ENCODE measurements around the gene NOS1AP. TPM values are rescaled to one million over a fixed set of nuclear protein-coding genes. Genes with fewer than 3 reads are reported as not detected.

NOS1AP gene
- polyA plus RNA-seq, 1 of the 3 experiments (the other 2 are of a cell fraction), result 0.03 TPM

- peak overlapping the region; percentile 40; the same call in 1 of the 2 replicates for H2AFZ ChIP-seq (ENCODE audit: low read depth)
- H4K20me1 ChIP-seq (ENCODE audit: insufficient read depth), result no peaks in the 10 kb centered on the region
- H3K36me3 ChIP-seq (replicated peaks in 1 of 2; ENCODE audit: control insufficient read depth in 1 of 2, insufficient read depth in 2 of 2, low read length in 1 of 2), result no peaks in the 10 kb centered on the region
- TF ChIP-seq FOXJ3 (CRISPR knock-in tag; IDR thresholded peaks at IDR 0.05) (no peak), PBX3 (IDR thresholded peaks at IDR 0.05) (no peak), ELF1 (IDR thresholded peaks at IDR 0.05) (no peak), FOSL2 (IDR thresholded peaks at IDR 0.05; ENCODE audit: borderline replicate concordance, low read depth) (no peak), USF2 (IDR thresholded peaks at IDR 0.05; ENCODE audit: borderline replicate concordance, low read depth, low read length) (no peak), CHD2 (IDR thresholded peaks at IDR 0.05; ENCODE audit: low read length, partially characterized antibody) (no peak), GABPA (IDR thresholded peaks at IDR 0.05; ENCODE audit: low read depth) (no peak), SIN3A (IDR thresholded peaks at IDR 0.05; ENCODE audit: borderline replicate concordance, low read depth, low read length) (no peak), USF1 (IDR thresholded peaks at IDR 0.05; ENCODE audit: borderline replicate concordance, low read depth) (no peak), YY1 (IDR thresholded peaks at IDR 0.05; ENCODE audit: low read depth) (no peak), RCOR1 (IDR thresholded peaks at IDR 0.05; ENCODE audit: low read length) (no peak), MAX (IDR thresholded peaks at IDR 0.05; ENCODE audit: low read depth) (no peak), NRF1 (IDR thresholded peaks at IDR 0.05; ENCODE audit: low read depth, low read length) (no peak), TCF12 (IDR thresholded peaks at IDR 0.05) (no peak), CTCF (IDR thresholded peaks at IDR 0.05) (no peak), RXRA (IDR thresholded peaks at IDR 0.05; ENCODE audit: borderline replicate concordance, low read depth) (no peak), RFX5 (IDR thresholded peaks at IDR 0.05; ENCODE audit: low read length) (no peak), NFIC (IDR thresholded peaks at IDR 0.05; ENCODE audit: borderline replicate concordance) (no peak)
- no peak overlapping the region for H3K27ac ChIP-seq (ENCODE audit: low read depth in 2 of 2, low read length in 1 of 2)
- peaks cover 0 to 2% of the 10 kb centered on the region in 2 experiments; a peak in 1 of 4 replicates for H3K4me1 ChIP-seq (ENCODE audit: control insufficient read depth in 1 of 2, insufficient read depth in 2 of 2, low read depth in 1 of 2, low read length in 1 of 2)
- H3K79me2 ChIP-seq (ENCODE audit: insufficient read depth), result no peaks in the 10 kb centered on the region
- POLR2A ChIA-PET, result no interaction called here
- peak overlapping the region; percentile 64; the same call in 1 of the 2 replicates for H3K4me2 ChIP-seq
- H3K9me3 ChIP-seq, result no peaks in the 10 kb centered on the region
- no peaks in the 10 kb centered on the region for H3F3A ChIP-seq (replicated peaks; ENCODE audit: insufficient read depth)
- H3K27me3 ChIP-seq (ENCODE audit: insufficient read depth), result no peaks in the 10 kb centered on the region
- DNase-seq, result no peak
- WGBS (ENCODE audit: low lambda C conversion rate), result 67% methylated on average over 9 of the region's 9 CpGs
- no peak overlapping the region for H3K9ac ChIP-seq
- peak overlapping the region; percentile 13 to 42; a peak in 2 of 4 replicates for H3K4me3 ChIP-seq (ENCODE audit: low read depth in 2 of 2, low read length in 1 of 2)
- no peaks in the 10 kb centered on the region for H3K9me2 ChIP-seq
- CTCF ChIA-PET, result interaction anchor here (1.4 to 3.4 kb wide), 3 partner anchors 9 to 310 kb away, joined by 4 to 26 read pairs (median 9); no protein-coding TSS in a partner anchor
Measured at GRCh38 chr1:162366671-162367070, 297.2 kb downstream of the NOS1AP start.

Measured in SK-N-SH (cell line).